HG03159 (cell line): ENCODE results near the gene MMD2.
"Not testable (repeated sequence)": the region's sequence is repeated elsewhere in the genome, so short reads cannot be mapped to it uniquely, and the experiment has no call there.

ENCODE experiments used
- ATAC-seq: cut with Tn5 transposase; IDR thresholded peaks from one replicate; pipeline ENCODE4 v1.9.1; 2021; ENCODE audit warnings: mild to moderate bottlenecking, moderate library complexity; ENCODE audit not compliant: unreplicated experiment

The MMD2 gene

DNA sequence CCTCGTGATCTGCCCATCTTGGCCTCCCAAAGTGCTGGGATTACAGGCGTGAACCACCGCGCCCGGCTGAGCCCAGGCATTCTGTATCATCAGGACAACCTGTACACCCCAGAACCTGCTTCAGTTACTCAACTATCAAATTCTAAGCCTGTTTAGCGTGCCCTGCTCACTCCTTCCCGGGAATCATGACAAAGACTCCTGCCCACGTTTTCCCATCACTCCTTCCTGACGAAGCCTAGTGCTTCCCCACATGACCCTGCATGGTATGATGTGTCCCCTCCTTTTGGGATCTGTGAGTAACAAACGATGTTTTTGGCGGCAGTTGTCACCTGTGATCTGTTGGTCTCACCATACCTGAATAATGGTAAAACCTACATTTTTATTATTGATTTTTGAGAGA is 63.2 kb downstream of the MMD2 start:
- ATAC-seq, result no peak

DNA sequence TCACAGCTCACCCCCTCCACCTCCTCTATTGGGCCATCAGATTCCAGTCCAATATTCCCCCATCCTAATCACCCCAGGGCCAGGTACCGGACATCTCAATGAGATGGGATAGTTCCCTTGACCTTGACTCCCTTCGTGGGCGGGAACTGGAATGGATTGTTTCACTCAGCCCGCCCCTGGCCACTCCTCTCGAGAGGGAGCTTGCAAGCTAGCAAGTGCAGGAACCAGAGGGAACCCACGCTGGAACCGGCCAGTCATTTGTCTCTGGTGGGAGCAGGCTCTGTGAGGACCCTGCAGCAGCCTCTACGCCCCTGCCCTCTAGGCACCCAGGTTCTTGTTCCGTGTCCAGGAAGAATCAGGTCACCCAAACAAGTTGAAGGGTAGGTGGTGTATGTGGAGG is 64.5 kb downstream of the MMD2 start:
- no peak for ATAC-seq

GRCh38 chr7:4893929-4894475 is 65.0 kb downstream of the MMD2 start:
- ATAC-seq, result no peak

GRCh38 chr7:4893188-4893587 is 65.8 kb downstream of the MMD2 start:
- ATAC-seq, result not testable (repeated sequence)

DNA sequence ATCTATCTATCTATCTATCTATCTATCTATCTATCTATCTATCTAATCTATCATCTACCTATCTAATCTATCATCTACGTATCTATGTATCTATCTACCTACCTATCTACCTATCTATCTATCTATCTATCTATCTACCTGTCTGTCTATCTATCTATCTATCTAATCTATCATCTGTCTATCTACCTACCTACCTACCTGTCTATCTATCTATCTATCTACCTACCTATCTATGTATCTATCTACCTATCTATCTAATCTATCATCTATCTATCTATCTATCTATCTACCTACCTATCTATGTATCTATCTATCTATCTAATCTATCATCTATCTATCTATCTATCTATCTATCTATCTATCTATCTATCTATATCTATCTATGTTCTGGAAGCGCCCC is 67.5 kb downstream of the MMD2 start:
- ATAC-seq, result not testable (repeated sequence)

DNA sequence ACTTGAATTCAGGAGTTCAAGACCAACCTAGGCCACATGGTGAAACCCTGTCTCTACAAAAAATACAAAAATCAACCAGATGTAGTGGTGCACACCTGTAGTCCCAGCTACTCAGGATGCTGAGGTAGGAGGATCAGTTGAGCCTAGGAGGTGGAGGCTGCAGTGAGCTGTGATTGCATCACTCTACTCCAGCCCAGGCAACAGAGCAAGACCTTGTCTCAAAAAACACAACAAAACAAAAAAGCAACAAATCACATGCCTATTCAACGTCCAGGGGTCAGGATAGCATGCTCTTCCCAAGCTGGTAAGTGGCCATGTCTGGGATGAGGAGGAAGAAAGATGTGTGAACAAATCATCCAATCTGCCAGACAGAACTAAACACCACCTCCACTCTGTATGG is 69.3 kb downstream of the MMD2 start:
- ATAC-seq, result no peak

- ATAC-seq, result no peak
Observed at GRCh38 chr7:4888161-4888560, 70.8 kb downstream of the MMD2 start.

DNA sequence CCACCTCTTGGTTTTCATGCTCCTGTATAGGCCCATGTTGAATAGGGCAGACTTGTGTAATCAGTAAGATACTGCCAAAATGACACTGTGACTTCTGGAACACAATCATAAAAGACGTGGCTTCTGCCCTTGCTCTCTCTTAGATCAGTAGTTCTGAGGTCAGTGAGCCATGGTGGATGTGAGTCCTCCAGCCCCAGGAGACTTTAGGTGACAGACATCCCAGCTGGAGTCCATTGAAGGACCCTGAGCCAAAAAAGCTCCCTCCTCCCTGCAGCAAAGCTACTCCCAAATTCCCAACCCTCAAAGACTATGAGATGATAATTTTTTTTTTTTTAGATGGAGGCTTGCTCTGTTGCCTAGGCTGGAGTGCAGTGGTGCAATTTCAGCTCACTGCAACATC is 72.3 kb downstream of the MMD2 start:
- ATAC-seq, result no peak

- ATAC-seq, result no peak
Observed at GRCh38 chr7:4885317-4885807, 73.6 kb downstream of the MMD2 start.

- ATAC-seq, result no peak
Observed at GRCh38 chr7:4884164-4884563, 74.8 kb downstream of the MMD2 start.

DNA sequence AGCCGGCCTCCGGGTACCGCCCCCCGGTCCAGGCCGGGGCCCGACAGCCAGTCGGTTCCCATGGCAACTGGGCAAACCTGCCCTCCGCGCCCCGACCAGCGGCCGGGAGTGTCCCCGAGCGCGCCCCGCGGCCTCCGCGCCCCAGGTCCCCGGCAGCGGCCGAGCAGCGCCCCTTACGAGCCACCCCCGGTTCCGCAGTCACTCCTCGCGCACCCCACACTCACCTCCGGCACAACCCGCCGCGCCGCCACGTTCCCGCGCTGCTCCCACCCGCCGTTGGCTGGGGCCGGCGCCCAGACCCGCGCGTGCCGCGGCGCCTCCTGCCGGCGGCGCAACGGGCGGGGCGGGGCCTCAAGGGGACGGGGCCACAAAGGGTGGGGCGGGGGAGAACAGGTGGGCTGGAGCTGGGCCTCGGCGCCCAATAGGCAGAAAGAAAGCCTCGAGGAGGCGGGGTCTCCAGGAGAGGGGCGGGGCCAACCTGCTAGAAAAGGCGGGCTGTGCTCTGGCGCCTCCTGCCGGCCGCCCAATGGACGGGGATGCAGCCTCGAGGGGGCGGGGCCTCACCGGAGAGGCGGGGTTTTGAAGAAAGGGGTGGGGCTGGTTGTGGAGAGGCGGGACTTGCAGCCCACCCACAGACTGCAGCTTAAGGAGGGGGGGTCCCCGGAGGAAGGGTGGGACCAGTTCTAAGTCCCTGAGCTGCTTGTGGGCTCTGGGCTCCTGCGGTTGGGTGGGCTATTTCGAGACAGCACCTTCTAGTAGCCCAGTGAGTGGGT is 75.4 kb downstream of the MMD2 start, which contains the start of gene RADIL:
Gene RADIL, minus strand, starts transcription at position 345 of the 773 bp plus-strand sequence. CDS start 5,577 bp downstream, outside the sequence.
- ATAC-seq, result peak; percentile 70

GRCh38 chr7:4883033-4883371 is 76.0 kb downstream of the MMD2 start:
- ATAC-seq, result no peak

DNA sequence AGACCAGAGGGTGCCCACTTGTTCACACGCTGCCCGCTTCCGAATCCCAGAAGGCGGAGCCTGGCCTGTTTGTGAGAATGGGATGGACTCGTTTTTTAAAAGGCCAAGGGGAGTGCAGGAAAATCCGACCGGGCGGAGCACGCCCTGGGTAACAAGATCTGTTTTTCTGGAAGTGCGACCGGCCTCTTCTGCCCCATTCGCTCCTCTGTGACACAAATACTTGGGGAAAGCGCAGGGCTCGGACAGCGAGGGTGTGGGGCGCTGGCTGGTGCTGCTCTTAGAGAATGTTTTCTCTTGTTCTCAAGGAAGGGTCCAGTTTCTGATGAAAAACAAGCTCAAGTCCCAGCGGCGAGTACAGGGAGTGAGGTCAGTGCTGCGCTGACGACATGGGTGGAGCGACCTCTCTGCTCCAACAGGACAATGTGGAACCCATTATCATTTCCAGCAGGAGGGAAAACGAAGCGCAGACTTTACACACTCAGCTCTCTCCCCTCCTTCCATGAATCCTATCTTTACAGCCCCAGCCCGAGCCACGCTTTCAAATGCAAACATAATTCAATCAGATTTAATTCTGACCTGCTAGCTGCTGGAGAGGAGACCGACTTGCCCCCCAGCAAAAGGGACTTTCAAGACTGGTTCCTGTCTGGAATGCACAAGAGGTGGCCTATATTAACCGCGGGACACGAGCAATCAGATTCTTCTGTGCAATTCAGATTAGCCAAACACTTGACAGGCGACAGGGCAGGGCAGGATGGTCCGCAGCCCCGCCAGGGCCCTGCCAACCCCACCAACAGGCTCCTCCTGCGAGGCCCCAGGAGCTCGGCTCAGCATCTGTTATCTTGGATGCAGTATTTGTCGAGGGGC is 76.6 kb downstream of the MMD2 start:
- no peak for ATAC-seq

GRCh38 chr7:4880218-4880617 is 78.8 kb downstream of the MMD2 start:
- ATAC-seq, result no peak

- no peak for ATAC-seq
Observed at GRCh38 chr7:4879396-4880081, 79.4 kb downstream of the MMD2 start.

GRCh38 chr7:4878336-4879335 is 80.4 kb downstream of the MMD2 start:
- ATAC-seq, result no peak

DNA sequence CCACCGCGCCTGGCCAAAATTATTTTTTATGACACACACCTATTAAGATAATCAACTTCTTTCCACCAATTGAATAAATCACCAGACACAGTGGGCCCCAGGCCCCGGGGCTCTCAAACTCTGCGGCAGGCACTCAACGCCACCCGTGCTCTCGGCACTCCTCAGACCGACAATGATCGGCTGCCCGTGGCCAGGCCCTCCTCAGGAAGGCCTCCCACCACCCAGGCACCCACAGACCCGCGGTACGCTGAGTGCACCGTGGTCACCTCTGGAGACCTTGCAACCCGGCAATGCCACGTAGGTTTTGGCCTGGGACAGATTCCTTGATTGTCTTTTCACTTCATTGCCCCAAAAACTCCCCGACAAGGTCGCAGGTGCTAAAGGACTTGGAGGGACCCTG is 82.4 kb downstream of the MMD2 start:
- ATAC-seq, result no peak

GRCh38 chr7:4875391-4875790 is 83.6 kb downstream of the MMD2 start:
- no peak for ATAC-seq

DNA sequence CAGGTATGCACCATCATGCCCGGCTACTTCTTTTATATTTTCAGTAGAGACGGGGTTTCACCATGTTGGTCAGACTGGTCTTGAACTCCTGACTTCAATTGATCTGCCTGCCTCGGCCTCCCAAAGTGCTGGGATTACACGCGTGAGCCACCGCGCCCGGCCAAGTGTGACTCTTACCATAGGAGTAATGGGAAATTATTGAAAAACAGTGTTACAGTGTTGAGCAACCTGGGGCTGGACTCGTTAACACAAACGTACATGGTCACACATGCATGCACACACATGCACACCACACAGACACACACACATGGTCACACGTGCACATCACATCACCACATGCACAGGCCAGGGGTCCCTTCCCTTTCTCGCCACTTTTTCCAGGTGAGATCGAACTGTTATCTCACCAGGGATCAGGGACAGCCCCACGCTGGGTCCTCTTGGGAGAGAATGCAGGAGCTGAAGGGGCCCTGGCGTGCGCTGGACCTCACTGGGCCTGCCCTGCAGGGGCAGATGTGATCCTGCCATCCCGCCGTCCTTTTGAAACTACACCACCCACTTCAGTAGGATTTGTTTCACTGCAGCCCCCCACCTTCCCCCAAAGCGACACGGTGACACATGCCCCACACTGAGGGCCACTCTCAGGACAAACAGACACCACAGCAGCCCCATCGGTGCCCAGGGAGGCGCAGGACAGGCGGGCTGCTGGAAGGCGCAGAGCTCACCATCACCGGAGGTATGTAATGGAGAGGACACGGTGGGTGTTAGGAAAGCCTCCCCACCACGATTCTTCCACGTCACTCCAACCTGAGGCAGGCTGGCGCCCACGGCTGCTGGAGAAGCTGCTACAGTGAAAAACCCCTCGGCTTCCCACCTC is 85.7 kb downstream of the MMD2 start:
- ATAC-seq, result no peak
